GM18868 (cell line): ENCODE measurements around the gene SPEM2.

Source experiments
- ATAC-seq: cut with Tn5 transposase; IDR thresholded peaks from one replicate; pipeline ENCODE4 v1.9.1; 2021; ENCODE audit warnings: mild to moderate bottlenecking, moderate library complexity; ENCODE audit not compliant: unreplicated experiment

The SPEM2 gene

GRCh38 chr17:7425316-7425715 is at the start of gene SPEM2:
SPEM2 (plus strand) TSS chr17:7425616; CDS start chr17:7425689, 73 bp downstream.
- no peak for ATAC-seq

DNA sequence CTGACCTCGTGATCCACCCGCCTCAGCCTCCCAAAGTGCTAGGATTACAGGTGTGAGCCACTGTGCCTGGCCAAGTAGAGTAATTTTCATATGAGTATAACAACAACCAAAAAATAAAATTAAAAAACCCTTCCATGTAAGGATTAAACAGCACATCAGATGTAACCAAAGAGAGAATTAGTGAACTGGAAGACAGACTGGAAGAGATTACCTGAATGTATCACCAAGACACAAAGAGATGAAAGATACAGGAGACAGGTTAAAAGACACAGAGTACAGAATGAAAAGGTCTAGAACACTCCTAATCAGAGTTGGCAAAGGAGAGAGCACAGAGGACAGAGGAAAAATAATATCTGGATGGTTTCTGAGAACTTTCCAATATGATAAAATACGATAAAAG is 46.3 kb upstream of the SPEM2 start:
- no peak for ATAC-seq

DNA sequence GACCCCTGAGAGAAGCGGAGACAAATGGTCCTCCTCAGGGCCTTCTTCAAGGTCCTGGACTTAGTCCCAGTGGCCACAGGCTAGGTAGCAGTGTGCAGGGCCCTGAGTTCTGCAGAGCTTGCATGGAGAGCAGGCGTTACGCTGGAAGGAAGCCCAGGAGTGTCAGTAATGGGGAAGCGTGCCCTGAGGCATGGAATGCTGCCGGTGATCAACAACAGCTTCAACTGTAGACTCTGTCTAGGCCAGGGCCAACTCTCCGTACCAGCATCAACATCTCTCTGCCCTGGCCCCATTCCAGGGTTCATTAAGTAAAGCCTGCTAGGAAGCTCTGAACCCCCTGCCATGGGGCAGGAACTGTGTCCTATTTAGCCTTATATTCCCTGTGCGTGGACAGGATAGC is 45.1 kb upstream of the SPEM2 start:
- no peak for ATAC-seq

DNA sequence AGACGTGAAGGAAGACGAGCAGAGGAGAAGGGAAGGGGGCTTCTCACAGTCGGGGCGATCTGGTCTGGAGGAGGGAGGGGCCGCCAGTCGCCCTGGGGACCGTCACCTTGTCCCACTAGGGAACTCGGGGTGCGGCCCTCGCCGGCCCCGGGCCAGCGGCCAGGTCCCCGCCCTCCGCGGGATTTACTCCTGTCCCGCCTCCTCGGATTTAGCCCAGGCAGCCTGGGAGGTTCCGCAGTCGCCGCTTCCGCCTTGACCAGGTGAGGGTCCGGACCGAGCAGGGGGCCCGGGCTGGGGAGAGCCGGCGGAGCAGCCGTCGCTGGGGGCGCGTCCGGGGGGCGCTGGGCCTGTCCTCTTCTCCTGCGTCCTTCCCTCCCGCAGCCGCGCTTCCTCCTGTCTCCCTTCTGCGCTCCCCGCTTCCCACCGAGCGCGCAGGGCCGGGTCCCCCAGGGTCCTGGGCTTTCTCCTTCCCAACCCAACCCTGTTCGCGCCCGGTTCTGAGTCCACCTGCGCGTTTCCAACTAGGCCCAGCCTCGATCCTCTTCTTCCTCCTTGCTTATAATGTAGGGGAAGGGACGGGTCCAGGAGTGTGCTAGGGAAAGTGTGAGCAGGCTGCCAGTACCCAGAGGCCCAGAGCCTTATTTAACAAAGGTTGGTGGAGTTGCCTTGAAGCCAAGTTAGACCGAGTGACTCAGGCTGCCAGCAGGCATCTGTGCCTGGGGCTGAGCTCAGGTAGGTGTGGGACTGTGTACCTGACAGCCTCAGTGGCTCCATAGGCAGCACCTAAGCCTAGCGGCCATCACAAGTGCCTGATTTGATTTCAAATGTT is 44.3 kb upstream of the SPEM2 start, which contains the start of gene TNK1:
Gene TNK1, plus strand, starts transcription at position 235 of the 829 bp plus-strand sequence. CDS start 1,838 bp downstream, outside the sequence.
- ATAC-seq = no peak

- no peak for ATAC-seq
Measured at GRCh38 chr17:7382901-7383300, 42.5 kb upstream of the SPEM2 start.

GRCh38 chr17:7383371-7383741 is 42.1 kb upstream of the SPEM2 start:
- no peak for ATAC-seq

- ATAC-seq = peak; percentile 74
Measured at GRCh38 chr17:7383742-7384488, 41.5 kb upstream of the SPEM2 start.

DNA sequence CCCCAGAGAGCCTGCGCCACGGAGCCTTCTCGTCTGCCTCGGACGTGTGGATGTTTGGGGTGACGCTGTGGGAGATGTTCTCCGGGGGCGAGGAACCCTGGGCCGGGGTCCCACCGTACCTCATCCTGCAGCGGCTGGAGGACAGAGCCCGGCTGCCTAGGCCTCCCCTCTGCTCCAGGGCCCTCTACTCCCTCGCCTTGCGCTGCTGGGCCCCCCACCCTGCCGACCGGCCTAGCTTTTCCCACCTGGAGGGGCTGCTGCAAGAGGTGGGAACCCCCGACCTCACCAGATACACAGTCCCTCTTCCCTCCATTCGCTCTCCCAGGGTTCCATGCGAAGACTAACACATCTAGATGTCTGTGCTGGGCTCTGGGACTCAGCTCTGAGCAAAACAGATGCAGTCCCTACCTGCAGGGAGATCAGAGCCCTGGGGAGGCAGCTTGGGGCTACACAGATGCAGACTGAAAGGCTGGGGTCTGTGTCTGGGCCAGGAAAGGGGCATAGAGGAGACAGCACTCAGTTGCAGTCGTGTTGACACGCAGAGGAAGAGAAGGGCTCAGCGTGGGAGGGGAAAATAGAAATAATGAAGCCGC is 40.8 kb upstream of the SPEM2 start:
- no peak for ATAC-seq

DNA sequence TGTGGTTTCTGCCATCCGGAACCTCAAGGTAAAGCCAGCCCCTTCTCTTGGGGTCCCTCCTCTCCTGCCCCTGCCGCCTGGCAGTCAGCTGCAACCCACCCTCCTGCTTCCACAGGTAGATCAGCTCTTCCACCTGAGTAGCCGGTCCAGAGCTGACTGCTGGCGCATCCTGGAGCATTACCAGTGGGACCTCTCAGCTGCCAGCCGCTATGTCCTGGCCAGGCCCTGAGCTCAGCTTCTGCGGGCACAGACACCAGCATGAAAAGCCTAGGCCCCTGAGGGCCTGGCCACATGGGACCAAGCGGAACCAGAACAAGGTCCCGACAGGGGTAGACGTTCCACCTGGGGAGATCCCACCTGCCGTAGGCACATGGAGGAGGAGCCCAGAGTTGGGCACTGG is 36.6 kb upstream of the SPEM2 start:
- ATAC-seq = no peak

DNA sequence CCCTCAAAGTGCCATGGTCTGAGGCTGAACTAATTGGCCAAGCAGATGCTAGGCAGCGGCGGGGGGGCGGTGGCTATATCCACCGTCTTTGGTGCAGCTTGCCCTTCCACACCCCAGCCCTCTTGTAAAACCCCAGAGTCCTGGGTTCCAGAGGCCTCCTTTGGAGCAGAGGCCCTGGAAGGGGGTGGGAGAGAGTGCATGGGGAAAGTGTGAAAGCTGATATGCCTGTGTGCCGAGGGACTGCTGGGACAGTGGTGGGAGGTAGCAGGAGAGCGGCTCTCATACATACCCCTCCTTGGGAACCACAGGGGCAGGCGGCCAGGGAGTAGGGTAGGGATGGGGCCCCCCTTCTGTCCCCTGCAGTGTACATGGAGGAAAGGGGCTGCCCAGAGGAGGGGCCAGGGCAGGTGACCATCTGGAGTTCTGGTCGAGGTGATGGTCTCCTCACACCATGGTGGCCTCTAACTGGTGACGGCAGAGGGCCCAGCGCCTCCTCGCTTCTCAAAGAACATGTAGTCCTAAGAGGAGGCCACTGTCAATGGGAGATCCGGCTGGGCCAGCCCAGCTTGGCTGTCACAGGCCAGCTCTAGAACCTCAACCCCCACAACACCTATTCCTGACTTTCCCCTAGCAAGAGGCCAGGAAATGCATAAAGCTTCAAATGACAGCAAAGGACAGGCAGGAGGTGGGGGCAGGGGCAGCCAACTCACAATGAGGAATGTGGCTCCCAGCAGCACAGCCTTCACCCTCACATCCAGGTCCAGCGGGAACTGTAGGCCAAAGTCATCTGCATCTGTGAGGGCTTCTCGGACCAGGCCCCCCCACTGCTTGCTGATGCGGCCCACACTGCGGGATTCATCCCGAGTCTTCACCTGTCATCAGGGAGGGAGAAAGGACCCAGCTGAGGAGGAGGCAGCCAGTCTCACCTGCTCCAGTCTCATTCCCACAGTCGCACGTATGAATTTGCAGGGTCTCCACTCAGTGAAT is 35.2 kb upstream of the SPEM2 start:
- ATAC-seq = no peak

DNA sequence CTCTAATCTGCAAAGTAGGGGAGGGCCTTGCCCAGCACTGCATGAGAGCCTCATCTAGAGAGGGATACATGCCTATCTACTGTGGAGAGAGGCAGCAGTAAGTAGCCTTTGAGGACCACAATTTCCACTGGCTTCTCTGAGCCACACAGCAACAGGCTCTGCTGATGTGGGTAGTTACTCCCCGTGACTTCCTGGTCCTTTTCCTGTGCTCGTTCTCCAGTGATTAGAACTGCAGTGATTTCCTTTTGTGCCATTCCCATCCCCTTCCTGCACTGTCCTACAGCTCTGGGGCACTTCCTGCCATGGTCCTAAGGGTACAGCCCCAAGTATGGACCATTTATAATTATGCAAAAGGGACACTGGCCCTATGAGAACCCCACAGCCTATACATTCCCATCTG is 34.1 kb upstream of the SPEM2 start:
- ATAC-seq = no peak

- ATAC-seq = no peak
Measured at GRCh38 chr17:7392696-7393612, 32.5 kb upstream of the SPEM2 start.

DNA sequence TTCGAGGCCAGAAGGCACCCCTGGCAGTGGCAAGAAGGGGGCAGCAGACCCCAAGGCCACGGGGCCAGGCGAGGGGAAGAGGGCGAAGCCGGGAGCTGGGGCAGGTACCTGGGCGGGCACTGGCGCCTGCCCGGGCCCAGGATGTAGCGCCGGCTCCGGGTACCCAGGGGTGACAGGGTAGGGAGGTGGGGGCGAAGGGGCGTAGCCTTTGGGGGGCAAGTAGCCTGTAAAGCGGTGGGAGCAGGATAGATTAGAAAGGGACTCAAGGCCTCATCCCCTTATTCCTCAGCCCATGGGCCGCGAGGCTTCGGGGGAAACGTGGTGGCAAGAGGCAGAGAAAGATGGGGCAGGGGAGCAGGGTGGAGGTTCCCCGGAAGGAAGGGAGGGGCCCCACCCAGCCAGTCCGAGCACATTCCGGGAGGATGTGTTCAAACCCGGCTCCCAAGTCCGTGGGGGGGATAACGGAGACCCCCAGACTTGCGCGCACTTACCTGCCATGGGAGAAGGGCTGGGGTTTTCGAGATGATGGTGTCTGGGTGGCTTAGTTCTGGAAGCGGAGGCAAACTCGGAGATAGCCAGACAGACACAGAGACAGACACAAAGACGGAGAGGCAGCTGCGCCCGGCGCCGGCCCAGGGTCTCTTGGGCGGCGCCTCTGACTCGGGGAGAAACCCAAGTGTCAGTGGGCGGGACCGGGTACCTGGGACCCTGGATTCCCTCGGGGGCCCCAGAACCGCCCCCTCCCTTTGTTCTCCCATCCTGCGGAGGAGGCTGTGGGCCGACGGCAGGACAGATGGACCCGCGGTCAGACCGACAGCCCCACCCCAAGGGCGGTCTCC is 31.6 kb upstream of the SPEM2 start:
- ATAC-seq = peak; percentile 49

- ATAC-seq = peak; percentile 76
Measured at GRCh38 chr17:7394452-7395191, 30.8 kb upstream of the SPEM2 start, which contains the start of gene PLSCR3. PLSCR3 (minus strand) TSS chr17:7394525; CDS start chr17:7394110, 415 bp downstream.

GRCh38 chr17:7396147-7396546 is 29.3 kb upstream of the SPEM2 start:
- no peak for ATAC-seq

DNA sequence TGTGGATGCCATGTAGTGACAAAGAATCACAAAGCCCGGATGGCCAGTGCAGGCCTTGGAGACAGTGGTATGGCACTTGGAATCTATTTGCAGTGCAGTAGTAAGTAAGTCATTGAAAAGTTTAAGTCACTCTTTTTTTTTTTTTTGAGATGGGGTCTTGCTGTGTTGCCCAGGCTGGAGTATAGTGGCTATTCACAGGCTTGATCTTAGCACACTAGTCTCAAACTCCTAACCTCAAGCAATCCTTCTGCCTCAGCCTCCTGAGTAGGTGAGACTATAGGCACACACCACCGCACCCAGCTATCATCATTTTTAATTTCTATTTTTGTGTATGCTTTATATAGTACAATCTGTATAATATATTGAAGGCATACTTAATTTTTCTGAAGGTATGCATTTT is 26.8 kb upstream of the SPEM2 start:
- no peak for ATAC-seq

DNA sequence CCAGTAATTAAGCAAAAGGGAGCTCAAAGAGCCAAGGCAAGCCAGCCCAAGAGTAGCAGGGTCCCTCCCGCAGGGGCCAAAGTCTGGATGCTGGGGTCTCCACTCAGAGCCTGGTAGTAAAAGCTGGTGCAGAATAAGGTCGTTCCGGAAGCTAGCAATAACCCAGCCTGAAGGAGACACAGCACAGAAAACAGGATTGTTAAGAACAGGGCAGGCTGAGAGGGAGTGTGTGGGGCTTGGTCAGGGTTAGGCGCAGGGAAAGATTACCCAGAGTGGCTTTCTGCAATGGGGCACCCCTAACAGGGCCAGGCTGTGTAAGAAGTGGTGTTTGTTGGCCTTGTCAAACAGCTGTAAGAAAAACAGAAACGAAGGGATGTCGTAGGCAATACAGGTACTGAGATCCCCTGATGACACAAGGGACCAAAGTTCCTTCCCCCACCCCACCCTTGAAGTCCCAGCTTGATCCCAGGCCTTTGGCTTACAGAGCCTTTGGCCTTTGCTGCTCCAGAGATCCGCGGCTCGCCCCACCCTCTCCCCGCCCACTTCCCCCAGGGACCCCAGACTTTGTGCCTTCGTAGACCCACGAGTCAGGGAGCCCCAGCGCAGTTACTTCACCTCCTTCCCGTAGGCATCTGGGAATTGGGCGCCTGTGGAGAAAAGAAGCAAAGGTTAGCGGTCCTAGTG is 22.2 kb upstream of the SPEM2 start:
- no peak for ATAC-seq

- ATAC-seq = no peak
Measured at GRCh38 chr17:7403727-7403976, 21.8 kb upstream of the SPEM2 start.
